ENCODE results near the gene SYT14.
"Not testable (repeated sequence)": the region's sequence is repeated elsewhere in the genome, so short reads cannot be mapped to it uniquely, and the experiment has no call there.

SYT14 gene

DNA sequence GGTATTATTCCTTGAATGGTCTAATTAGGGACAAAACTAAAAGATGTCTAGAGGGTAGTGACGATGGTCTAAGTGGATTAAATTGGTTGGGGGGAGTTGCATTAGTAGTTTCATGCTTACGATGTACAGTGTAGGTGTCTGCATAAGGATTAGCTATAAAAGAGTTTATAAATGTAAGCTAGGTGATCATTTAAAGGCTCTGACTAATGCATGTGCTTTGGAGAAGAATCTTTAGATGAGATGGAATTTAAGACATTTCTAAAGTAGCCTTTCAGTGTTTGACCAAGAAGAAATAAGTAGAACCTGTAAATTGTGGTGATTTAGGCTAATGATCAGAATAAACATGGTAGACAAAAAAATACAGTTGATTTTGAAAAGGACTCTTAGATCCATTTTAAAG, 7.4 kb downstream of the SYT14 start:
- no peak for DNase-seq

DNA sequence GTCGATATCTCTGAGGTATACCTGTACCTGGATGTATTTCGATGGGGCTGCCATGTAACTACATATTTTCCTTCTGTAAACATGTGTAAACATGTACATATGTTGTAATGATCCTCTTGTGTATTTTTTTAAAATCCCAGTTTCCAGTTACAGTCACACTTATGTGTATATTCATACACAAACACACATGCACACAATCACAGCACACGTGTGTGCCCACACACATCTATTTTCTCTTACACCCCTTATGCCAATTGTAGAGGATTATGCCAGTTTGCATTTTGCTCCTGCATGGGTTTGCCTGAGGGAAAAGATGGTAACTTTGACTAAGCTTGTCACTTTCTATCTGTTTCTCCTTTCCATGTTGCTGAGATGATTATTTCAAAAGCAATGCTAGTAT, 10.1 kb downstream of the SYT14 start:
- DNase-seq: no peak

DNA sequence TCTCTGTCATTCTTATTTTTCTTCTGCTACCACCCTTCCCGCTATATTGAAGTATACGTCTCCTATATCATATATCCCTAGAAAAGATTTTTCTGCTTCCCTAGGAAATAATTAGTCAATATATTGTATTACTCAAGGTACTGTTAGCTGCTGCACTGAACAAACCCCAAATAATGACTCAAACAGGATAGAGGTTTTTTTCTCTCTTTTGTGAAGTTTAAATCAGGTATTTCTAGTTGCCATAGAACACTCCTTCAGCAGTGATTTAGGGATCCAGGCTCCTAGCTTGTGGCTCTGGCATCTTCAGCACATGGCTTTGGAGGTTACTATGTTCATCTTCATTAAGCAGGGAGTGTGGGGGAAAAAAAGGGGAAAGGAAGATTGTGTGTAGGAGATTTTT, 18.1 kb downstream of the SYT14 start:
- DNase-seq: no peak

DNA sequence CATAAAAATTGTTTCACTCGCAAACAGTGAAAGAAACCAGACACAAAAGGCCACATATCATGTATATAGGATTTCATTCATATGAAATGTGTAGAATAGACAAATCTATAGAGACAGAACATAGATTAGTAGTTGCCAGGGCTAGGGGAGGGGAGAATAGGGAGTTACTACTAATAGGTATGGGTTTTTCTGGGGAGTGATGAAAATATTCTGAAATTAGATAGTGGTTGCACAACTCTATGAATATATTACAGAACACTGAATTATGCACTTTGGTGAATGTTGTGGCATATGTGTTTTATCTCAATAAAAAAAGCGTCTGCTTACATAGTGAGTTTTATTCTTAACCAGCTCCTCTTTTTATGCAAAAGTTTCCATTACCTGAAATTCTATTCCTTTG, 21.6 kb downstream of the SYT14 start:
- DNase-seq: no peak

DNA sequence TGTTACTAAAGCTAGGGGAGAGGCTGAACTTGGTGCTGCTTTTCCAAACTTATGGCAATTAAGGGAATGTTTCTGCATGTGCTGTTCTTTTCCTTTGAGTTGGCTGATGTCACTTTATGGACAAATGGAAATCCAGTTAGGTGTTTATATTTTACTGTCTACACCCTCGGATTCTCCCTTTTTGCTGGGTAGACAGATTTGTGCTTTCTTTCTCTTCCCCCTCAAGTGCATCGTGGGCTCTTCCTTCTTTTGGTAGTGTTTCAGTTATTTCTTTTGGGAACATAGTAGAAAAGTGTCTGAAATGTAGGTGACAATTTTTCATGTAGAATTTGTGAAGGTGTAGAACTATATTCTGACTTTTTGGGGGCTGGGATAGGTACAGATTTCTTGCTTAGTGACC, 22.9 kb downstream of the SYT14 start:
- no peak for DNase-seq

DNA sequence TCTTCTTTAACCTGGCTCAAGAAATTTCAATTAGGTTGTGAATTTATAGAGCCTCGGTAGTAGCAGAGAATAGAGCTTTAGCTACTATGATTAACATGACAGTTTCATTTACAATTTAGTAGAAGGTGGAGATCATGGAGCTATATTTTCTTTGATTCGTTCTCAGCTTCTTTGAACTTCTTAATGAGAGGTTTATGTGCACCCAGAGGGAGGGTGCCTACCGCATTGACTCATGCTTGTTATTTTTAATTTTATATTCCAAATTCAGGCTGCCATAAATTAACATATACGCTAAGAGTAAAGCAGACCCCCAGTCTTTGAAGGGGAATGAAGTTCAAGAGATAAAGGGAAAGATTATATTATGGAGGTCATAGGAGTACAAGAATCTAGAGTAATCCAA, 24.4 kb downstream of the SYT14 start:
- DNase-seq: no peak

DNA sequence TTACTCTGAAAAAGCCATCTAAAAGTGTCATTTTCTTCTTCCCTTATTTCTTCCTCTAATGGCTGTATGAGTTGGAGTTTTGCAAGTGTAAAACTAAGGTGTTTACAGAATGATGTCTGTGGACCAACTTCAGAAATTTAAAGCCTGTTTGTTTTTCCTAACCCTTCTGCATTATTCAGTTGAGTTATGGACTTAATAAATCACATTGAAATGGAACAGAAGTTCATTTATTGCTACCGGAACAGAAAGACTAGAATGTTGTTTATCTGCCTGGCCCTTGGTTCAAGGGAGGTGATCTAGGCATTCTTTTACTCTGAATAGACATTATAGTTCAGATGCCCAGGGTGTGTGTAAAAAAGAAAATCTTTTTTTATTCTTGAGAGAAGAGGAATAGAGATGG, 24.8 kb downstream of the SYT14 start:
- no peak for DNase-seq

DNA sequence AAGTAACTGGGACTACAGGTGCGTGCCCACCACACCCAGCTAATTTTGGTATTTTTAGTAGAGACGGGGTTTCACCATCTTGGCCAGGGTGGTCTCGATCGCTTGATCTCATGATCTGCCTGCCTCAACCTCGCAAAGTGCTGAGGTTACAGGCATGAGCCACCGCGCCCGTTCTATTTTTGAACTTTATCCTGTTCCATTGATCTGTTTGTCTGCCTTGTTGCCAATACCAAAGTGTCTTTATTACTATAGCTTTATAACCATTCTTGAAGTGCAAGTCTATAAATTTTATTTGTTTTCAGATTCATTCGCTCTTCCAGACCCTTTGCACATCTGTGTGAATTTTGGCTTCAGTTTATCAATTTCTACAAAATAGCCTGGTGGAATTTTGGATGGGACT, 28.0 kb downstream of the SYT14 start:
- DNase-seq: no peak

DNA sequence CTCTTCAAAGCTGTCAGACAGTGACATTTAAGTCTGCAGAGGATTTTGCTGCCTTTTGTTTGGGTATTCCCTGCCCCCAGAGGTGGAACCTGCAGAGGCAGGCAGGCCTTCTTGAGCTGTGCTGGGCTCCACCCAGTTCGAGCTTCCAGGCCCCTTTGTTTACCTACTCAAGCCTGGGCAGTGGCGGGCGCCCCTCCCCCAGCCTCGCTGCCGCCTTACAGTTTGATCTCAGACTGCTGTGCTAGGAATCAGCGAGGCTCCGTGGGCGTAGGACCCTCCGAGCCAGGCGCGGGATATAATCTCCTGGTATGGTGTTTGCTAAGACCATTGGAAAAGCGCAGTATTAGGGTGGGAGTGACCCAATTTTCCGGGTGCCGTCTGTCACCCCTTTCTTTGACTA, 40.7 kb downstream of the SYT14 start:
- DNase-seq: not testable (repeated sequence)

DNA sequence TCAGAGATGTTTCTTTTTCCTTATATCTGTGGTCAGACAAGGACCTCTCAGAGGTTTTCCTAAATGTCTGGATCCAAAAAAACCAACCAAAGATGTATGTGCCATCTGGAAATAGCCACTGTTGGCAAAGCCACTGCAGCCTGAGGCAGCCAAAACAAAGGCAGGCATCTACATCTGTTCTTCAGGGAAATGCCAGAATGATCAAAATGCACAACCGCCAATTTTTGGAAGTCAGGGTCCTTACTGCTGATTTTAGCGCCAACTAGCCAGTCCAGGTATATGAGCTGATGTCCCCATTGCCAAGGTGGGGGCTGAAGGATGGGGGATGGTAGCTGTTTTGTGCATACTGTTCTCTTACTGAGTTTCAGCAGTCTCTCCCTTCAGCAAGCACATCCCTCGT, 45.9 kb downstream of the SYT14 start:
- no peak for DNase-seq

DNA sequence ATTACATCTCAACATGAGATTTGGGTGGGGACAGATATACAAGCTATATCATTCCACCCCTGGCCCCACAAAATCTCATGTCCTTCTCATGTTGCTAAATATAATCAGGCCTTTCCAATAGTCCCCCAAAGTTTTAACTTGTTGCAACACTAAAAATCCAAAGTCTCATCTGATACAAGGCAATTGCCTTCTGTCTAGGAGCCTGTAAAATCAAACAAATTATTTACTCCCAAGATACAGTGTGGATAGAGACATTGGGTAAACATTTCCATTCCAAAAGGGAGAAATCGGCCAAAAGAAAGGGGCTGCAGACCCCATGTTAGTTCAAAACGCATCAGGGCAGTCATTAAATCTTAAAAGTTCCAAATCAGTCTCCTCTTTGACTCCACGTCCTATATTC, 47.0 kb downstream of the SYT14 start:
- no peak for DNase-seq

DNA sequence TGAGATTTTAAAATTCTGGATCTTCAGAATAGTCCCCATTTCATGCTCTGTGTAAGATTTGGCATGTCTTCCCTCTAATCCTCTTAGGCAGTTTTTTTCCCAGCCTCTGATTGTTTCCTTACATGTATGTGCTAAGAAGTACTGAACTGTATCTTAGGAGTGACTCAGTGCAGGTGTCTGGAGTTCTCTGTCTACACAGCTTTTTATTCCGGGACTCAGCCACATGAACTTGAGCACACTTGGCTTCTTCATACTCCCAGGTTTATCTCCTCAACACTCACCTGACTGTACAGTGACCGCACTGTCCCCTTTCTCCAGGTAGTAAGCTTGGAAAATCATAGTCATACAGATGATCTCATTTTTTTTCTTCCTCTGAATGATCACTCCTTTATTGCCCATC, 50.7 kb downstream of the SYT14 start:
- DNase-seq: no peak

DNA sequence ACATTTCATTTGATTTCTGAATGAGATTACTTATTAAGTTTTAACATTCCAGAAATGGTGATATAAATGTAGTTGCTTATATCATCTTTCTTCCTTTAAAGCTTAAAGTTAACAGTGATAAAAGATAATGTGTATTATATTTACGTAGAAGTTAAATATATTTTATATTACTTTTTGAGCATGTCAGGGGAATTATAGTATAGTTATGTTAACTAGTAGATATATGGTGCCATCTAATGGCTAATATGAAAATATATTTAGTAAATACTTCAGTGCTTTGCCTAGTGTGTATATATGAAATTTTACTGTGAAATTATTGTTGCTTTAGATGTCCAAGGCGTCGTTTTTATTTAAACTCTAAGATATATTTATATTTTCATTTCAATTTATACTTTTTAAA, 51.5 kb downstream of the SYT14 start:
- DNase-seq: no peak

DNA sequence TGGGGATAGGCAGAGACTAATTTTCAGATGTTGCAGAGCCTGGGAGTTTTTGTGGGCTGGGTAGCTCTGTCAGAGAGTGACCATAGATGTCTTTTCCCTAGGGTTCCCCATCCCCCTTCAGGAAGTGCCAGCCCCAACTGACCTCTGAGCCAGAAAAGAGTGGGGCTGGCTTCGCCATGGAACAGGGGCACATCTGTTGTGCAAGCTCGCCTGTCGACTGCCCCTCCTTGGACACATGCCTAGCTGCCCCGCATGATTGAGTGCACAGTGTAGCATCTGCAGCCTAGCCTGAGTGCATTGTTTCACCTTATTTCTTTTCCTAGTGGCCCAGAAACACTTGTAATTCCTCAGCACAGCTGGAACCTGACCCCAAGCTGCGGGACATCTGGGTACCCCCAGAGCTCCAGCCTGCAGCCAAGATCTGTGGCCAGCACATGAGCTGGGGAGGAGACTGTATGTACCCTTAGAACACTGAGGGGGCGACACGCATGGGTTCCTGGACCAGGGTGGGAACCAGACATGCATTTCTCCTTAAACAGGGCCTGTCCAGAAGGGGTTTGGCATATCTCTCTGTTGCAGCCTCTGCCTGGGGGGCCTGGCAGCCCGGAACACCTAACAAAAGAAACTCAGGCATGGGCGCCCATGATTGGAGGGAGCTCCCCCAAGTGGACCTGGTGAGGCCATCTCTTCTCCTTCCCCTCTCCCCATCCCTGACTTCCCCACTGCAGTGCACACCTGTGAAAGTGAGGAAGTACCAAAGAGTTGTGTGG, 55.2 kb downstream of the SYT14 start:
- DNase-seq: no peak

DNA sequence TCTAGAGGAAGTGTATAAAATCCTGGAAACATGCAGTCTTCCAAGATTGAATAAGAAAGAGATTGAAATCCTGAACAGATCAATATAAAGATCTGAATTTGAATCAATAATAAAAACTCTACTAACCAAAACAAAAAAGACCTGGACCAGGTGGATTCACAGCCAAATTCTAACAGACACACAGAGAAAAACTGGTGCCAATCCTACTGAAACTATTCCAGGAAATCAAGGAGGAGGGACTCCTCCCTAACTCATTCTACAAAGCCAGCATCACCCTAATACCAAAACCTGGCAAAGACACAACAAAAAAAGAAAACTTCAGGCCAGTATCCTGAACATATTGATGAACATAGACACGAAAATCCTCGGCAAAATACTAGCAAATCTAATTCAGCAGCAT, 58.3 kb downstream of the SYT14 start:
- DNase-seq: no peak

DNA sequence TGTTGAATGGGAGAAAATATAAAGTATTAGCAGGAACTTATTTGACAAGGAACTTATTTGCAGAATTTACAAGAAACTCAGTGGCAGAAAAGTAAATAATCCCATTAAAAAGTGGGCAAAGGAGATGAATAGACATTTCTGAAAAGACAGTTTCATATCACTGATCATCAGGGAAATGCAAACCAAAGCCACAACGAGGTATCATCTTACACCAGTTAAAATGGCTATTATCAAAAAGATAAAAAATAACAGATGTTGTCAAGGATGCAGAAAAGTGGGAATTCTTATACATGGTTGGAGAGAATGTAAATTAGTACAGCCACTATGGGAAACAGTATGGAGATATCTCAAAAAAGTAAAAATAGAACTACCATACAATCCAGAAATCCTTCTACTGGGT, 61.0 kb downstream of the SYT14 start:
- no peak for DNase-seq

DNA sequence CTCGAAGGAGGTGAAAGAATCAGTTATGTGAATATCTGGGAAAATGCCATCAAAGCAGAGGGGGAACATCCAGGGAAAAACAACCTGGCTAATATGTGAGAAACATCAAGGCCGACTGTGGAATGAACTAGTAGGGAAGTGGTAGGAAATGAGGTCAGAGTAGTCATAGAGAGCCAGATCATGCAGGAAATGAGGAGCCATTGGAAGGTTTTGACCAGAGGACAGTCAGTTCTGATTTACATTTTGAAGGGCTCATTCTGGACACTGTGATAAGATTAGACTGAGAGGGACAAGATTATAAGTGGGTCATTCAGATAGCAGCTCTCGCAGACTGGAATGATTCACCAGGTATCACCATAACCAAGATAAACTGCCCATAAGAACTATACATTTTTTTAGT, 63.7 kb downstream of the SYT14 start:
- DNase-seq: no peak

DNA sequence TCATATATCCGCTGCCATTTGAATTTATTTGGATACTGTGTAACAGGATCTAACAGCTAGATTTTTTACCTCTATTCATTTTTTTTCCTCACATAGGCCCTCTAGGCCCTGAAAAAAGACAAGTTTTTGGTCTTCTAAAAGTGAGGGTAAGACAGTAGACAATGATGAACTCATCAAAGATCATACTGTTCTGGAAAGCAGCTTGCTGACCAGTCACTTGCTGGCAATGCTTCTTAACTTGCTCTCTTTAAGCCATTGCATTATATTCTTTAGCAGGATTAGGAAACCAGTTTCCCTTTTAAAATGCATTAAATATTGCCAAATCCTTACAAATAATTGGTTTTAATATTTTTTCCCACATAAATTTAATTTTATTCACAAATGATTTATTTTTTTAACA, 65.5 kb downstream of the SYT14 start:
- no peak for DNase-seq

DNA sequence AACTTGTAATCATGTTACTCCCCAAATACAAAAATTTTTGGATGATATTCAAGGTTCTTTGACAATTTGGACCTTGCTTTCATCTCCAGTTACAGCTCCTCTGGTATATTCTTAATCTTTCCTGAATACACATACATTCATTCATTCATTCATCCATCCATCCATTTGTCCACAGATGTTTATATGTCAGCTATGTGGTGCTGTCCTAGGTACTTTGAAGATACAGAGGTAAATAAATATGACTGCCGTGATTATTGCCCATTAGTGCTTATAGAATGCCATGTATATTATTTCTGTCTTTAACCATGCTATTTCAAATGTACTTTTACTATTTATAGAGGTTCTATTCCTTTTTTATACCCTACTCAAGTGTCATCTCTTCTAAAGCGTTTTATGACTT, 72.1 kb downstream of the SYT14 start:
- no peak for DNase-seq

DNA sequence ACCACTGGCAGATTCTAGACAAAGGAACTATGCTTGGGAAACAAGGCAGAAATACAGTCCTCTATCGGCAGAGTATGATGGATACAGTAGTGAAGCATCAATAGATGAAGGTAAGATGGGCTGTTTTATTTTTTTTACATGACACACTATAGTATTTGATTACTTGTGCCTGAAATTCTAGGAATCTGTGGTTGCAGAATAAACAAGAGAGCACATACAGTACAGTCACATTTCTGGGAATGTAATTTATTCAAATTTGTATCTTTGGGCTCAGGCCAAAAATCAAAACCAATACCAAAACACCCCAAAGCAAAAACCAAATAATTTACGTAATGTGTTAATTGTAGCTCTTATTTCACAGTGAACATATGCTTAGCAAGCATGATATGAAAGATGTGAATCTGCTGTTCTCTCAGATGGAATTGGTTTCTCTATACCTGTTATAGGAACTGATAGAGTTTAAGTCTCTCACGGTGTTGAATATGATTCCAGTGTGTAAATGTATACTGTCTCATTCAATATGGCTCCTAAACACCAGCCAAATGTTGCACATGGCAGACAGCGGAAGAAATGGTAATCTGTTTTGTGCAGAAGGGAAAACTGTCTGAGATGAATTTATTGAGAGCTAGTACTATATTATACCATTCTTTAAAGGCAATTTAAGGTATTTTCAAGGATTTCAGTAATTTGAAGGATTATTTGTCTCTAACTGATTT, 83.3 kb downstream of the SYT14 start:
- no peak for DNase-seq

DNA sequence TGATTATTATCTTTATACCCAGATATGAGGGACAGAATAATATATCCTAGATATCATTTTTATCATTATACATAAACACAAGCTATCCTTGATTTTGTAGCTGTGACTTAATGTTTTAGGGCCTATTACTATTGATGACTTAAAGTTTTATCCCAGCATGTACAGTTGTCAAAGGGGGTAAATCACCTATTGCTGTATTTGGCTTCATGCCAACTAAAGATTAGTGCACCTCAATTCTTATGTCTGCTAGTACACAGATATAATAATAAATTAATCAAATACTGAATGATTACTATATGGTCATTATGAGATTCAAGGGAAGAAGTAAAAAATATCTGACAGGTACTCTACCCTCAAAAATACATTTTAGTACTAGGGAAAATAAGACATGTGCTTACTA, 84.0 kb downstream of the SYT14 start:
- no peak for DNase-seq

DNA sequence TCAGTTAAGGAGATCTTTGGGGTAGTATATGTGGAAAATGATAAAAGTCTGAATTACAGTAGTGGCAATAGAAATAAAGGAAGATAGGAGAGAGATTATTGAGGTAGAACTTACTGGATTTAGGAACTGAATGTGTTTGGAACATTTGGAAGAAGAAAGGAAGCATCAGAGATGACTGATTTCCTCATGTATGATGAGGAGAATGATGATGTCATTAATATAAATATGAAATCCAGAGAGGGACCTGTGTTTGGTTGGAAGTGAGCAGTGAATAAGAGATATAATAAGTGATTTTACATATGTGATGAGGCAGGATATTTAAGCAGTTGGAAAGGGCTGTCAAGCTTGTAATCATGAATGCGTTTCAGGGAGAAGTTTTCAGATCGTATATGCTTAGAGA, 86.3 kb downstream of the SYT14 start:
- no peak for DNase-seq

DNA sequence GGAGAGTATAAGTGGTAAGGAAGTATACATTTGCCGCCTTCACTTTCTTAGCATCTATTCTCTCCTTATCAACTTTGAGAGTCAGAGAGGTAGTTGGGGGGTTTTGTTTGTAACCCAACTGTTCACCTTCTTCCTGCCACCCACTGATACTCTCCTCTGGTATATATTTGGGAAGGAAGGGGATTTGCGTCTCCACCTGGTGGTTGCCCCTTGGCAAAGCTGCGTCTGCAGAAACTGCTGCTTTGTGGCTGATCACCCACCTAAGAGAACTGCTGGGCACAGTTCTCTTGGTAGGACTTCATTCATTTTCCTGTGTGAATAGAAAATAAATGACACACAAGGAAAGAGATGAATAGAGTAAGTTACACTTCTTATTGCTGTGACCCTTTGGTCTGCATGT, 87.0 kb downstream of the SYT14 start:
- DNase-seq: no peak

DNA sequence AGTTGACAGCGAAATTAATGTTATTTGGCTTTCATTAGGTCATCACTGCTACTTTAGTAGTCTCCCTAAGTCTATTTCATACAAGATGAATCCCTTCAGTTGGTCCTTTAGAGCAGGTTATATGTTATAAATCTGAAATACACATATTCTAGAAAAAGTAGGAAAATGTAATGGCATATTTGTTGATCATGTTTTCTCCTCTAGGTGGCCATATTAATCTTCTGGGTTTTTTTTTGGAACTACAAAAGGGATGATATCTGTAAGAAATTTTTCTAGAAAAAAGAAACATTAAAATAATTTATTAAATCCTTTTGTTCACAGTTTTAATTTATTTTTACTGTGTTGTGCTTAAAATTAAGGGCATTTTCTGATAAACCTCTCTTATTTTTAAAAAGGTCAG, 87.9 kb downstream of the SYT14 start:
- DNase-seq: no peak

DNA sequence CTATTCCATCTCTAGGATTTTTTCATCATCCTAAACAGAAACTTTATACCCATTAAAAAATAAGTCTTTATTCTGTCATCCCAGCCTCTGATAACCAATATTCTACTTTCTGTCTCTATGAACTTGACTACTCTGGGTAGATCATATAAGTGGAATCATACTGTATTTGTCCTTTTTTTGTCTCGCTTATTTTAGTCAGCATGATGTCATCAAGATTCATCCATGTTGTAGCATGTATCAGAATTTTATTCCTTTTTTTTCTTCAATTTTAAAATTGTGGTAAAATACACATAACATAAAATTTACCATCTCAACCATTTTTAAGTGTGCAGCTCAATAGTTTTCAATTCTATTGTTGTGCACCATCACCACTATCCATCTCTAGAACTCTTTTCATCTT, 90.0 kb downstream of the SYT14 start:
- DNase-seq: no peak
